K562 (cell line): ENCODE data around the gene WRAP53. TPM values are rescaled to one million over a fixed set of nuclear protein-coding genes. Genes with fewer than 3 reads are reported as not detected.

Experiments used
- ASH1L ChIP-seq: fragments of 450-650 bp; IDR thresholded peaks from 2 replicates; pipeline ENCODE4 v1.6.1; 2018; ENCODE audit warnings: borderline replicate concordance, mild to moderate bottlenecking, low read depth; ENCODE audit not compliant: partially characterized antibody
- ESRRB ChIP-seq: fragments of 250-450 bp; sonication (Bioruptor Pico); IDR thresholded peaks from 2 replicates; pipeline ENCODE4 v1.5.0; 2020; ENCODE audit warnings: mild to moderate bottlenecking, moderate library complexity, borderline replicate concordance
- GTF2E2 ChIP-seq: fragments of 200-800 bp; sonication (Bioruptor generic); IDR thresholded peaks from 2 replicates; pipeline ENCODE4 v1.6.1; 2016; ENCODE audit warnings: missing genetic modification characterization, missing compliant biosample characterization
- JUN ChIP-seq, 2 experiments: sonication (generic) in 1 of 2; formaldehyde crosslinking in 1 of 2; IDR thresholded peaks; 2 replicates each; pipeline versions ENCODE4 v1.6.1 to v1.8.0; 2012 to 2022; ENCODE audit warnings: borderline replicate concordance in 2 of 2, mild to moderate bottlenecking in 2 of 2, improper control_type of control experiment in 1 of 2, low read depth in 1 of 2, low read length in 1 of 2, missing genetic modification reagents in 1 of 2
- MIER1 ChIP-seq: fragments of 450-650 bp; IDR thresholded peaks from 2 replicates; pipeline ENCODE4 v1.6.1; 2016; ENCODE audit warnings: antibody characterized with exemption, mild to moderate bottlenecking, low read depth
- NFRKB ChIP-seq: fragments of 450-650 bp; IDR thresholded peaks from 2 replicates; pipeline ENCODE4 v1.6.1; 2016; ENCODE audit warnings: low read depth
- SOX6 ChIP-seq: fragments of 450-650 bp; IDR thresholded peaks from 2 replicates; pipeline ENCODE4 v1.6.1; 2014; ENCODE audit warnings: mild to moderate bottlenecking
- ZBTB17 ChIP-seq: fragments of 450-650 bp; formaldehyde crosslinking; IDR thresholded peaks from 2 replicates; pipeline ENCODE4 v1.4.0; 2020; ENCODE audit warnings: mild to moderate bottlenecking
- ZNF124 ChIP-seq: sonication (generic); formaldehyde crosslinking; IDR thresholded peaks from 2 replicates; pipeline ENCODE4 v1.8.1; 2022; ENCODE audit warnings: missing genetic modification reagents
- ZNF589 ChIP-seq: fragments of 200-800 bp; sonication (Bioruptor generic); IDR thresholded peaks from 2 replicates; pipeline ENCODE4 v1.6.1; 2016; ENCODE audit warnings: low read depth, missing genetic modification characterization, missing compliant biosample characterization
- ZNF639 ChIP-seq, 2 experiments: fragments of 200-800 bp in 1 of 2; sonication (Bioruptor generic) in 1 of 2; sonication (generic) in 1 of 2; formaldehyde crosslinking in 1 of 2; IDR thresholded peaks in 1 of 2; conservative IDR thresholded peaks in 1 of 2; 2 replicates each; pipeline versions ENCODE4 v1.5.0 to v1.6.1; 2016 to 2020; ENCODE audit warnings: missing compliant biosample characterization in 1 of 2, missing genetic modification characterization in 1 of 2, missing genetic modification reagents in 1 of 2
- ZNF77 ChIP-seq: fragments of 250-450 bp; sonication (Bioruptor Pico); IDR thresholded peaks from 2 replicates; pipeline ENCODE4 v1.5.0; 2020
- polyA plus RNA-seq, 8 experiments: library from polyadenylated mRNA; depleted of rRNA in 4 of 8; stranded (reverse) in 5 of 8; unstranded in 3 of 8; fragments of >200 nt; fragmentation: Nextera tagmentation in 2 of 8; fragmentation: Illumina TruSeq in 1 of 8; extraction: Ambion mirVana in 2 of 8; extraction: Trizol in 1 of 8; gene quantifications; 2 replicates each; pipeline versions ENCODE4 v1.2.1 to v1.2.3, GENCODE V29; 2011 to 2014; ENCODE audit warnings: inconsistent platforms in 1 of 8, missing spikeins in 1 of 8
- total RNA-seq, 7 experiments: library from RNA; depleted of rRNA in 6 of 7; stranded (reverse); fragments of >200 nt in 6 of 7; fragmentation: Illumina TruSeq in 2 of 7; extraction: Trizol in 2 of 7; gene quantifications; 2 replicates each; pipeline versions ENCODE4 v1.2.1 to v1.2.3, GENCODE V29; 2011 to 2021; ENCODE audit warnings: low replicate concordance in 1 of 7
- TF ChIP-seq, protein P1 (sequence below): fragments of 450-650 bp; formaldehyde crosslinking; IDR thresholded peaks from 2 replicates; pipeline ENCODE4 v1.4.0; 2020; ENCODE audit warnings: mild to moderate bottlenecking, moderate library complexity
- TF ChIP-seq, protein P2 (sequence below): sonication (generic); formaldehyde crosslinking; IDR thresholded peaks from 2 replicates; pipeline ENCODE4 v1.8.0; 2022; ENCODE audit warnings: mild to moderate bottlenecking, missing genetic modification reagents
- TF ChIP-seq, protein P3 (sequence below): fragments of 450-650 bp; formaldehyde crosslinking; IDR thresholded peaks from 2 replicates; pipeline ENCODE4 v1.4.0; 2022; ENCODE audit warnings: missing genetic modification characterization

WRAP53 gene
- total and polyA plus RNA-seq, 9 of the 15 experiments (the other 6 are each of a cell fraction or from before 2014, with no cell fraction given), result 0.72 to 18.2 (median 13.4) TPM

- TF ChIP-seq JUN (IDR thresholded peaks at IDR 0.05; ENCODE audit: borderline replicate concordance, low read depth, low read length) (no peak), JUN (CRISPR knock-in tag; IDR thresholded peaks at IDR 0.05; ENCODE audit: borderline replicate concordance) (no peak), MIER1 (peak; percentile 61; the same call in 1 of the 2 replicates), ZNF124 (CRISPR knock-in tag) (no peak), ZNF589 (CRISPR knock-in tag) (no peak; the same call in 1 of the 2 replicates), ZNF77 (CRISPR knock-in tag) (no peak), SOX6 (no peak), ZNF639 (CRISPR knock-in tag; conservative IDR thresholded peaks at IDR 0.05 in 1 of 2, IDR thresholded peaks at IDR 0.05 in 1 of 2) (no peak), ESRRB (no peak), ZBTB17 (CRISPR knock-in tag) (no peak), GTF2E2 (peak; percentile 70; the same call in 1 of the 2 replicates), NFRKB (peak; percentile 51; the same call in 1 of the 2 replicates), ASH1L (peak; percentile 90)
- TF ChIP-seq, protein P1, sequence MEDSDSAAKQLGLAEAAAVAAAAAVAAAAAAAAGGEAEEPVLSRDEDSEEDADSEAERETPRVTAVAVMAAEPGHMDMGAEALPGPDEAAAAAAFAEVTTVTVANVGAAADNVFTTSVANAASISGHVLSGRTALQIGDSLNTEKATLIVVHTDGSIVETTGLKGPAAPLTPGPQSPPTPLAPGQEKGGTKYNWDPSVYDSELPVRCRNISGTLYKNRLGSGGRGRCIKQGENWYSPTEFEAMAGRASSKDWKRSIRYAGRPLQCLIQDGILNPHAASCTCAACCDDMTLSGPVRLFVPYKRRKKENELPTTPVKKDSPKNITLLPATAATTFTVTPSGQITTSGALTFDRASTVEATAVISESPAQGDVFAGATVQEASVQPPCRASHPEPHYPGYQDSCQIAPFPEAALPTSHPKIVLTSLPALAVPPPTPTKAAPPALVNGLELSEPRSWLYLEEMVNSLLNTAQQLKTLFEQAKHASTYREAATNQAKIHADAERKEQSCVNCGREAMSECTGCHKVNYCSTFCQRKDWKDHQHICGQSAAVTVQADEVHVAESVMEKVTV, result no peak
- TF ChIP-seq, protein P2, sequence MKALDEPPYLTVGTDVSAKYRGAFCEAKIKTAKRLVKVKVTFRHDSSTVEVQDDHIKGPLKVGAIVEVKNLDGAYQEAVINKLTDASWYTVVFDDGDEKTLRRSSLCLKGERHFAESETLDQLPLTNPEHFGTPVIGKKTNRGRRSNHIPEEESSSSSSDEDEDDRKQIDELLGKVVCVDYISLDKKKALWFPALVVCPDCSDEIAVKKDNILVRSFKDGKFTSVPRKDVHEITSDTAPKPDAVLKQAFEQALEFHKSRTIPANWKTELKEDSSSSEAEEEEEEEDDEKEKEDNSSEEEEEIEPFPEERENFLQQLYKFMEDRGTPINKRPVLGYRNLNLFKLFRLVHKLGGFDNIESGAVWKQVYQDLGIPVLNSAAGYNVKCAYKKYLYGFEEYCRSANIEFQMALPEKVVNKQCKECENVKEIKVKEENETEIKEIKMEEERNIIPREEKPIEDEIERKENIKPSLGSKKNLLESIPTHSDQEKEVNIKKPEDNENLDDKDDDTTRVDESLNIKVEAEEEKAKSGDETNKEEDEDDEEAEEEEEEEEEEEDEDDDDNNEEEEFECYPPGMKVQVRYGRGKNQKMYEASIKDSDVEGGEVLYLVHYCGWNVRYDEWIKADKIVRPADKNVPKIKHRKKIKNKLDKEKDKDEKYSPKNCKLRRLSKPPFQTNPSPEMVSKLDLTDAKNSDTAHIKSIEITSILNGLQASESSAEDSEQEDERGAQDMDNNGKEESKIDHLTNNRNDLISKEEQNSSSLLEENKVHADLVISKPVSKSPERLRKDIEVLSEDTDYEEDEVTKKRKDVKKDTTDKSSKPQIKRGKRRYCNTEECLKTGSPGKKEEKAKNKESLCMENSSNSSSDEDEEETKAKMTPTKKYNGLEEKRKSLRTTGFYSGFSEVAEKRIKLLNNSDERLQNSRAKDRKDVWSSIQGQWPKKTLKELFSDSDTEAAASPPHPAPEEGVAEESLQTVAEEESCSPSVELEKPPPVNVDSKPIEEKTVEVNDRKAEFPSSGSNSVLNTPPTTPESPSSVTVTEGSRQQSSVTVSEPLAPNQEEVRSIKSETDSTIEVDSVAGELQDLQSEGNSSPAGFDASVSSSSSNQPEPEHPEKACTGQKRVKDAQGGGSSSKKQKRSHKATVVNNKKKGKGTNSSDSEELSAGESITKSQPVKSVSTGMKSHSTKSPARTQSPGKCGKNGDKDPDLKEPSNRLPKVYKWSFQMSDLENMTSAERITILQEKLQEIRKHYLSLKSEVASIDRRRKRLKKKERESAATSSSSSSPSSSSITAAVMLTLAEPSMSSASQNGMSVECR (CRISPR knock-in tag), result peak; percentile 18
- TF ChIP-seq, protein P3, sequence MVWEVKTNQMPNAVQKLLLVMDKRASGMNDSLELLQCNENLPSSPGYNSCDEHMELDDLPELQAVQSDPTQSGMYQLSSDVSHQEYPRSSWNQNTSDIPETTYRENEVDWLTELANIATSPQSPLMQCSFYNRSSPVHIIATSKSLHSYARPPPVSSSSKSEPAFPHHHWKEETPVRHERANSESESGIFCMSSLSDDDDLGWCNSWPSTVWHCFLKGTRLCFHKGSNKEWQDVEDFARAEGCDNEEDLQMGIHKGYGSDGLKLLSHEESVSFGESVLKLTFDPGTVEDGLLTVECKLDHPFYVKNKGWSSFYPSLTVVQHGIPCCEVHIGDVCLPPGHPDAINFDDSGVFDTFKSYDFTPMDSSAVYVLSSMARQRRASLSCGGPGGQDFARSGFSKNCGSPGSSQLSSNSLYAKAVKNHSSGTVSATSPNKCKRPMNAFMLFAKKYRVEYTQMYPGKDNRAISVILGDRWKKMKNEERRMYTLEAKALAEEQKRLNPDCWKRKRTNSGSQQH (CRISPR knock-in tag), result 0 out of 2 replicates have a peak, but pooled peaks have one; percentile 42
Measured at GRCh38 chr17:7686222-7687071, 1.8 kb upstream of the WRAP53 start (continued).
